IMR-90 (cell line): ENCODE results near the gene SLF1. TPM values are rescaled to one million over a fixed set of nuclear protein-coding genes. Genes with fewer than 3 reads are reported as not detected.

Source experiments
- ATAC-seq: fragments of 200-7000 bp; cut with Tn5 transposase; 2 replicates; pipeline ENCODE4 v1.9.1; 2020; ENCODE audit warnings: low read depth, mild to moderate bottlenecking, moderate library complexity
- BruUV-seq: library from RNA; stranded (reverse); fragments of 400-500 nt; replicated peaks from 2 replicates; lab custom pipeline; 2021; lab: Mats Ljungman, UMichigan
- CTCF ChIA-PET: fragments of 300-600 bp; formaldehyde crosslinking; extraction: SDS; loops from one replicate; lab custom pipeline; 2021; ENCODE audit warnings: antibody characterized with exemption; lab: Yijun Ruan, JAX
- POLR2A ChIA-PET: fragments of 300-600 bp; sonication (Branson Sonifier 250); formaldehyde crosslinking; loops from one replicate; lab custom pipeline; 2022; ENCODE audit warnings: antibody characterized with exemption; ENCODE audit not compliant: unreplicated experiment; lab: Charles Lee
- DNase-seq: peaks from one replicate; pipeline ENCODE4 v3.0.0; 2013
- H2AFZ ChIP-seq: replicated peaks from 2 replicates; pipeline ENCODE3; 2013; ENCODE audit warnings: low read length, mild to moderate bottlenecking; ENCODE audit not compliant: poor library complexity
- H2AK5ac ChIP-seq: 2 replicates; pipeline ENCODE4 v1.6.1; 2013; ENCODE audit warnings: low read depth, low read length, inconsistent platforms
- H2AK9ac ChIP-seq: replicated peaks from 2 replicates; pipeline ENCODE3; 2013; ENCODE audit warnings: mild to moderate bottlenecking, low read depth, low read length, moderate library complexity; ENCODE audit not compliant: poor library complexity
- H2BK120ac ChIP-seq: 2 replicates; pipeline ENCODE4 v1.6.1; 2013; ENCODE audit warnings: low read depth, low read length, inconsistent platforms
- H2BK15ac ChIP-seq: 3 replicates; pipeline ENCODE4 v1.6.1; 2013; ENCODE audit warnings: low read depth, low read length, inconsistent platforms
- H2BK20ac ChIP-seq: 2 replicates; pipeline ENCODE4 v1.6.1; 2013; ENCODE audit warnings: low read depth, mild to moderate bottlenecking, inconsistent platforms, low read length, moderate library complexity
- H2BK5ac ChIP-seq: 2 replicates; pipeline ENCODE4 v1.6.1; 2013; ENCODE audit warnings: mild to moderate bottlenecking, low read depth, low read length, inconsistent platforms; ENCODE audit not compliant: poor library complexity, severe bottlenecking
- H3K14ac ChIP-seq: replicated peaks from 2 replicates; pipeline ENCODE4 v1.6.1; 2013; ENCODE audit warnings: low read depth, low read length, inconsistent platforms
- H3K18ac ChIP-seq: 2 replicates; pipeline ENCODE4 v1.6.1; 2013; ENCODE audit warnings: low read depth, low read length, control low read depth
- H3K23ac ChIP-seq: 2 replicates; pipeline ENCODE4 v1.6.1; 2013; ENCODE audit warnings: low read depth, low read length, inconsistent platforms
- H3K27ac ChIP-seq: 2 replicates; pipeline ENCODE4 v1.5.1; 2013; ENCODE audit warnings: mild to moderate bottlenecking, control low read depth, low read length; ENCODE audit not compliant: insufficient read depth
- H3K27me3 ChIP-seq: 2 replicates; pipeline ENCODE4 v1.6.1; 2013; ENCODE audit warnings: low read length; ENCODE audit not compliant: control insufficient read depth, insufficient read depth
- H3K36me3 ChIP-seq: 2 replicates; pipeline ENCODE4 v1.6.1; 2013; ENCODE audit warnings: low read length, mixed read lengths; ENCODE audit not compliant: control insufficient read depth, insufficient read depth
- H3K4ac ChIP-seq: 2 replicates; pipeline ENCODE4 v1.6.1; 2013; ENCODE audit warnings: low read depth, low read length, inconsistent platforms
- H3K4me1 ChIP-seq: 2 replicates; pipeline ENCODE4 v1.6.1; 2013; ENCODE audit warnings: low read length, mixed read lengths; ENCODE audit not compliant: control insufficient read depth, insufficient read depth
- H3K4me2 ChIP-seq: 2 replicates; pipeline ENCODE4 v1.6.1; 2013; ENCODE audit warnings: low read depth, mild to moderate bottlenecking, control low read depth, low read length, moderate library complexity
- H3K4me3 ChIP-seq: 2 replicates; pipeline ENCODE4 v1.5.1; 2013; ENCODE audit warnings: low read depth, mild to moderate bottlenecking, control low read depth, low read length, moderate library complexity; ENCODE audit not compliant: insufficient read depth
- H3K56ac ChIP-seq: 2 replicates; pipeline ENCODE4 v1.6.1; 2013; ENCODE audit warnings: low read length, inconsistent platforms; ENCODE audit not compliant: insufficient read depth; ENCODE audit errors: extremely low read depth
- H3K79me1 ChIP-seq, 2 experiments: 2 replicates each; pipeline ENCODE4 v1.6.1; 2013; ENCODE audit warnings: low read length in 2 of 2, inconsistent platforms in 1 of 2, low read depth in 1 of 2
- H3K9ac ChIP-seq: 2 replicates; pipeline ENCODE4 v1.6.1; 2013; ENCODE audit warnings: low read depth, low read length, control low read depth
- H3K9me1 ChIP-seq: 2 replicates; pipeline ENCODE4 v1.6.1; 2013; ENCODE audit warnings: low read length, inconsistent platforms; ENCODE audit not compliant: insufficient read depth
- H3K9me3 ChIP-seq: 2 replicates; pipeline ENCODE4 v1.6.1; 2013; ENCODE audit warnings: low read length; ENCODE audit not compliant: control insufficient read depth, insufficient read depth
- H4K20me1 ChIP-seq: 2 replicates; pipeline ENCODE4 v1.6.1; 2013; ENCODE audit warnings: low read length, inconsistent platforms; ENCODE audit not compliant: insufficient read depth
- H4K5ac ChIP-seq: 2 replicates; pipeline ENCODE4 v1.6.1; 2013; ENCODE audit warnings: mild to moderate bottlenecking, low read depth, low read length, control low read depth
- H4K8ac ChIP-seq, 2 experiments: 2 replicates each; pipeline ENCODE4 v1.6.1; 2013; ENCODE audit warnings: low read depth in 2 of 2, low read length in 2 of 2, control low read depth in 1 of 2, inconsistent platforms in 1 of 2
- H4K91ac ChIP-seq: 2 replicates; pipeline ENCODE4 v1.6.1; 2013; ENCODE audit warnings: low read depth, low read length, inconsistent platforms; ENCODE audit not compliant: insufficient read depth
- CEBPB ChIP-seq: IDR thresholded peaks from 2 replicates; pipeline ENCODE4 v1.6.1; 2012; ENCODE audit warnings: low read depth, low read length, improper control_type of control experiment
- MAFK ChIP-seq: IDR thresholded peaks from 2 replicates; pipeline ENCODE4 v1.6.1; 2012; ENCODE audit warnings: low read depth, low read length, improper control_type of control experiment
- MAZ ChIP-seq: IDR thresholded peaks from 2 replicates; pipeline ENCODE4 v1.6.1; 2012; ENCODE audit warnings: low read depth, mild to moderate bottlenecking, low read length, improper control_type of control experiment, moderate library complexity, borderline replicate concordance
- NFE2L2 ChIP-seq: fragments of 150-350 bp; IDR thresholded peaks from 2 replicates; pipeline ENCODE4 v1.6.1; 2016; ENCODE audit warnings: low read depth, mild to moderate bottlenecking, low read length
- RAD21 ChIP-seq: IDR thresholded peaks from 2 replicates; pipeline ENCODE4 v1.6.1; 2012; ENCODE audit warnings: low read length, improper control_type of control experiment
- SMC3 ChIP-seq: fragments of 150-350 bp; IDR thresholded peaks from 2 replicates; pipeline ENCODE4 v1.6.1; 2016; ENCODE audit warnings: low read depth, mild to moderate bottlenecking, antibody characterized with exemption, low read length, moderate library complexity
- WGBS, 2 experiments: methylation state at CpG; one replicate each; pipeline versions ENCODE4 v1.1.5 to v1.1.7; 2013; ENCODE audit warnings: missing lambda C conversion rate in 2 of 2; ENCODE audit not compliant: insufficient read length in 1 of 2; ENCODE audit errors: extremely low coverage in 2 of 2; 5-methylcytosine and 5-hydroxymethylcytosine counted together
- dilution Hi-C: fragments of 300-500 bp; cut with HindIII; formaldehyde crosslinking; loops from one replicate; pipeline ENCODE4 v1.14.3; 2018; ENCODE audit warnings: low sequenced_read_pairs; ENCODE audit not compliant: unreplicated experiment
- in situ Hi-C: fragments of 300-500 bp; cut with MboI; formaldehyde crosslinking; loops from 3 replicates; pipeline ENCODE4 v1.14.3; 2019; ENCODE audit warnings: low sequenced_read_pairs, inconsistent platforms, mixed read lengths
- intact Hi-C: fragments of 100-400 bp; cut with micrococcal nuclease; formaldehyde crosslinking; loops from 2 replicates; pipeline ENCODE4 v1.10.0; 2022
- polyA plus RNA-seq, 3 experiments: library from polyadenylated mRNA; depleted of rRNA; stranded (reverse); fragments of >200 nt; gene quantifications; 2 replicates each; pipeline ENCODE4 v1.2.3, GENCODE V29; 2012; ENCODE audit warnings: low replicate concordance in 1 of 3
- total RNA-seq: library from RNA; depleted of rRNA; stranded (reverse); fragments of >200 nt; gene quantifications from 2 replicates; pipeline ENCODE4 v1.2.3, GENCODE V29; 2012
- TF ChIP-seq, protein P1 (sequence below): fragments of 150-350 bp; IDR thresholded peaks from 2 replicates; pipeline ENCODE4 v1.6.1; 2016; ENCODE audit warnings: low read depth, mild to moderate bottlenecking, low read length, moderate library complexity, borderline replicate concordance
- TF ChIP-seq, protein P2 (sequence below): fragments of 150-350 bp; IDR thresholded peaks from 2 replicates; pipeline ENCODE4 v1.6.1; 2017; ENCODE audit warnings: mild to moderate bottlenecking, antibody characterized with exemption, low read length, low read depth

The SLF1 gene
- total and polyA plus RNA-seq, 2 of the 4 experiments (the other 2 are of a cell fraction), result 1.9 to 3.4 TPM

DNA sequence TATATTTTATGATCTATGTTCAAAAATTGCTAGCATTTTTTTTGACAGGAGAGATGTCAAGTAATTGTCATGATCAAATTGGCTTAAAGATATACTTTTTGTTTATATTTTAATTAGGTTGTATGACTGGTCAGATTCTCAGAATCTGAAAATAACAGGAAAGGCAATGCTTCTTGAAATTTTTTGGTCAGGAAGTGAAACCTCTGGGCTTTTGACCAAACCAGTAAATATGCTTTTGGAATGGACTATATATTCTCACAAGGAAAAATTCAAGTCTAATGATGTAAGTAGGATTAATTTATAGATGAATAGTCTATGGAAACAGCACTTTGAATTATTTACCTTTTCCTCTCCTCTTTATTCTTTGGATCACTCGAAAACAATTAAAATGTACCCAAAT, 52.3 kb downstream of the SLF1 start:
- POLR2A ChIA-PET, result no interaction called here

More for the DNA sequence above, 52.3 kb downstream of the SLF1 start:
- H2AK5ac ChIP-seq, result no peak overlapping the region
- BruUV-seq, result no TSS peak
- no peak overlapping the region for H3K4me3 ChIP-seq
- dilution Hi-C loops, result no loop called here
- H3K4me2 ChIP-seq, result no peak overlapping the region
- CTCF ChIA-PET, result no interaction called here
- H4K5ac ChIP-seq, result no peak overlapping the region
- H2BK5ac ChIP-seq, result no peak overlapping the region
- no CpG with 5 or more reads among the region's 1 CpG for WGBS, 2 experiments
- no peak overlapping the region for H2AK9ac ChIP-seq
- no peak overlapping the region for H2BK20ac ChIP-seq
- ATAC-seq, result no peak
- H3K27me3 ChIP-seq, result no peaks in the 10 kb centered on the region
- TF ChIP-seq RAD21 (no peak), CEBPB (no peak), SMC3 (no peak), MAZ (no peak), MAFK (no peak), NFE2L2 (no peak)
- TF ChIP-seq, protein P1, sequence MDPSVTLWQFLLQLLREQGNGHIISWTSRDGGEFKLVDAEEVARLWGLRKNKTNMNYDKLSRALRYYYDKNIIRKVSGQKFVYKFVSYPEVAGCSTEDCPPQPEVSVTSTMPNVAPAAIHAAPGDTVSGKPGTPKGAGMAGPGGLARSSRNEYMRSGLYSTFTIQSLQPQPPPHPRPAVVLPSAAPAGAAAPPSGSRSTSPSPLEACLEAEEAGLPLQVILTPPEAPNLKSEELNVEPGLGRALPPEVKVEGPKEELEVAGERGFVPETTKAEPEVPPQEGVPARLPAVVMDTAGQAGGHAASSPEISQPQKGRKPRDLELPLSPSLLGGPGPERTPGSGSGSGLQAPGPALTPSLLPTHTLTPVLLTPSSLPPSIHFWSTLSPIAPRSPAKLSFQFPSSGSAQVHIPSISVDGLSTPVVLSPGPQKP, result no peak
- TF ChIP-seq, protein P2, sequence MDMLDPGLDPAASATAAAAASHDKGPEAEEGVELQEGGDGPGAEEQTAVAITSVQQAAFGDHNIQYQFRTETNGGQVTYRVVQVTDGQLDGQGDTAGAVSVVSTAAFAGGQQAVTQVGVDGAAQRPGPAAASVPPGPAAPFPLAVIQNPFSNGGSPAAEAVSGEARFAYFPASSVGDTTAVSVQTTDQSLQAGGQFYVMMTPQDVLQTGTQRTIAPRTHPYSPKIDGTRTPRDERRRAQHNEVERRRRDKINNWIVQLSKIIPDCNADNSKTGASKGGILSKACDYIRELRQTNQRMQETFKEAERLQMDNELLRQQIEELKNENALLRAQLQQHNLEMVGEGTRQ, result no peak
- H3K23ac ChIP-seq, result no peak overlapping the region
- no peaks in the 10 kb centered on the region for H3K4me1 ChIP-seq
- H3K14ac ChIP-seq, result no peak overlapping the region
- intact Hi-C loops, result no loop called here
- in situ Hi-C loops, result no loop called here
- no peak overlapping the region for H3K4ac ChIP-seq
- no peak overlapping the region for H4K91ac ChIP-seq
- H3K9me1 ChIP-seq, result no peaks in the 10 kb centered on the region
- no peak overlapping the region for H3K27ac ChIP-seq
- no peak overlapping the region for H3K18ac ChIP-seq
- no peaks in the 10 kb centered on the region for H3K79me1 ChIP-seq
- no peak overlapping the region for H2AFZ ChIP-seq
- H3K9ac ChIP-seq, result no peak overlapping the region
- H3K56ac ChIP-seq, result no peak overlapping the region
- H2BK15ac ChIP-seq, result no peak overlapping the region
- H2BK120ac ChIP-seq, result no peak overlapping the region
- H3K36me3 ChIP-seq, result no peaks in the 10 kb centered on the region
- H4K8ac ChIP-seq, result no peak overlapping the region
- DNase-seq, result peak; percentile 10
- H4K20me1 ChIP-seq, result no peaks in the 10 kb centered on the region
- no peaks in the 10 kb centered on the region for H3K9me3 ChIP-seq
